SK-N-SH (cell line): ENCODE measurements around the gene COX4I1. TPM values are rescaled to one million over a fixed set of nuclear protein-coding genes. Genes with fewer than 3 reads are reported as not detected.
A peak's percentile ranks its signal among the peaks of the same experiment; 100 is the strongest.

Source experiments
- CTCF ChIA-PET: fragments of 300-600, 350-600 bp; formaldehyde crosslinking; extraction: SDS; loops from one replicate; lab custom pipeline; 2021; lab: Yijun Ruan, JAX
- POLR2A ChIA-PET: fragments of 350-600 bp; sonication (Branson Sonifier 250); formaldehyde crosslinking; extraction: SDS; loops from one replicate; lab custom pipeline; 2020; ENCODE audit warnings: antibody characterized with exemption, inconsistent platforms; lab: Yijun Ruan, JAX
- DNase-seq: peaks from one replicate; pipeline ENCODE4 v3.0.0; 2012
- H2AFZ ChIP-seq: fragments of 200-600 bp; sonication (generic); 2 replicates; pipeline ENCODE4 v1.8.1; 2016; ENCODE audit warnings: antibody characterized with exemption, mild to moderate bottlenecking, low read depth
- H3F3A ChIP-seq: fragments of 200-600 bp; sonication (generic); replicated peaks from 2 replicates; pipeline ENCODE3; 2016; ENCODE audit warnings: antibody characterized with exemption, mild to moderate bottlenecking; ENCODE audit not compliant: insufficient read depth
- H3K27ac ChIP-seq, 2 experiments: fragments of 200-500 bp in 1 of 2; fragments of 200-600 bp in 1 of 2; sonication (Bioruptor generic) in 1 of 2; sonication (generic), shearing (Covaris generic) in 1 of 2; 2 replicates each; pipeline versions ENCODE4 v1.5.1 to v1.6.1; 2014 to 2016; ENCODE audit warnings: low read depth in 2 of 2, inconsistent platforms in 1 of 2, low read length in 1 of 2, mild to moderate bottlenecking in 1 of 2, mixed read lengths in 1 of 2
- H3K27me3 ChIP-seq: fragments of 200-600 bp; sonication (generic), shearing (Covaris generic); 2 replicates; pipeline ENCODE4 v1.6.1; 2016; ENCODE audit warnings: mixed run types; ENCODE audit not compliant: insufficient read depth
- H3K36me3 ChIP-seq, 2 experiments: fragments of 200-500 bp in 1 of 2; fragments of 200-600 bp in 1 of 2; sonication (Bioruptor generic) in 1 of 2; sonication (generic) in 1 of 2; replicated peaks in 1 of 2; 2 replicates each; pipeline versions ENCODE3 to v1.5.1; 2014 to 2016; ENCODE audit warnings: low read length in 1 of 2, mild to moderate bottlenecking in 1 of 2; ENCODE audit not compliant: insufficient read depth in 2 of 2, control insufficient read depth in 1 of 2
- H3K4me1 ChIP-seq, 2 experiments: fragments of 200-500 bp in 1 of 2; fragments of 200-600 bp in 1 of 2; sonication (Bioruptor generic) in 1 of 2; sonication (generic), shearing (Covaris generic) in 1 of 2; 2 replicates each; pipeline versions ENCODE4 v1.5.1 to v1.6.1; 2014 to 2016; ENCODE audit warnings: low read depth in 1 of 2, low read length in 1 of 2, mixed run types in 1 of 2; ENCODE audit not compliant: insufficient read depth in 2 of 2, control insufficient read depth in 1 of 2
- H3K4me2 ChIP-seq: fragments of 200-600 bp; sonication (generic), shearing (Covaris generic); 2 replicates; pipeline ENCODE4 v1.6.1; 2017; ENCODE audit warnings: mixed run types
- H3K4me3 ChIP-seq, 2 experiments: fragments of 200-500 bp in 1 of 2; fragments of 200-600 bp in 1 of 2; sonication (Bioruptor generic) in 1 of 2; sonication (generic), shearing (Covaris generic) in 1 of 2; 2 replicates each; pipeline versions ENCODE4 v1.5.1 to v1.8.1; 2014 to 2016; ENCODE audit warnings: low read depth in 2 of 2, inconsistent platforms in 1 of 2, low read length in 1 of 2, mild to moderate bottlenecking in 1 of 2, mixed read lengths in 1 of 2, moderate library complexity in 1 of 2
- H3K79me2 ChIP-seq: fragments of 200-600 bp; sonication (generic); 2 replicates; pipeline ENCODE4 v1.8.1; 2017; ENCODE audit warnings: mild to moderate bottlenecking; ENCODE audit not compliant: insufficient read depth
- H3K9ac ChIP-seq: fragments of 200-600 bp; sonication (generic); 2 replicates; pipeline ENCODE4 v1.6.1; 2017; ENCODE audit warnings: mixed run types
- H3K9me2 ChIP-seq: fragments of 200-600 bp; sonication (generic); 2 replicates; pipeline ENCODE4 v1.6.1; 2017; ENCODE audit warnings: mixed run types
- H3K9me3 ChIP-seq: fragments of 200-600 bp; sonication (generic); 2 replicates; pipeline ENCODE4 v1.6.1; 2017; ENCODE audit warnings: mixed run types, mild to moderate bottlenecking, moderate library complexity
- H4K20me1 ChIP-seq: fragments of 200-600 bp; sonication (generic); 2 replicates; pipeline ENCODE4 v1.6.1; 2017; ENCODE audit warnings: mild to moderate bottlenecking, mixed run types; ENCODE audit not compliant: insufficient read depth
- CHD2 ChIP-seq: fragments of 150-350 bp; IDR thresholded peaks from 2 replicates; pipeline ENCODE4 v1.6.1; 2018; ENCODE audit warnings: low read length; ENCODE audit not compliant: partially characterized antibody
- EZH2phosphoT487 ChIP-seq: fragments of 200-600 bp; sonication (generic); IDR thresholded peaks from 2 replicates; pipeline ENCODE4 v1.6.1; 2017; ENCODE audit warnings: low read depth, mixed run types, mild to moderate bottlenecking, antibody characterized with exemption, moderate library complexity, borderline replicate concordance
- FOXM1 ChIP-seq: IDR thresholded peaks from 2 replicates; pipeline ENCODE4 v1.4.0; 2012; ENCODE audit warnings: low read depth, mild to moderate bottlenecking
- GABPA ChIP-seq: IDR thresholded peaks from 2 replicates; pipeline ENCODE4 v1.4.0; 2012; ENCODE audit warnings: low read depth, mild to moderate bottlenecking
- GATA2 ChIP-seq: sonication (generic); formaldehyde crosslinking; IDR thresholded peaks from 2 replicates; pipeline ENCODE4 v1.5.0; 2020; ENCODE audit warnings: mild to moderate bottlenecking, missing genetic modification reagents
- MXI1 ChIP-seq: IDR thresholded peaks from 2 replicates; pipeline ENCODE4 v1.6.1; 2012; ENCODE audit warnings: mild to moderate bottlenecking, low read depth, low read length, improper control_type of control experiment
- NRF1 ChIP-seq: IDR thresholded peaks from 2 replicates; pipeline ENCODE4 v1.6.1; 2012; ENCODE audit warnings: low read depth, mild to moderate bottlenecking, low read length
- POLR2AphosphoS5 ChIP-seq: IDR thresholded peaks from 2 replicates; pipeline ENCODE4 v1.6.1; 2012; ENCODE audit warnings: low read depth, low read length
- RAD21 ChIP-seq: IDR thresholded peaks from 2 replicates; pipeline ENCODE4 v1.6.1; 2012; ENCODE audit warnings: mild to moderate bottlenecking, low read length
- RCOR1 ChIP-seq: fragments of 150-350 bp; IDR thresholded peaks from 2 replicates; pipeline ENCODE4 v1.6.1; 2017; ENCODE audit warnings: antibody characterized with exemption, low read length
- RFX5 ChIP-seq: IDR thresholded peaks from 2 replicates; pipeline ENCODE4 v1.6.1; 2012; ENCODE audit warnings: mild to moderate bottlenecking, improper control_type of control experiment, low read length
- SIN3A ChIP-seq: IDR thresholded peaks from 2 replicates; pipeline ENCODE4 v1.6.1; 2012; ENCODE audit warnings: low read depth, mild to moderate bottlenecking, low read length, moderate library complexity, borderline replicate concordance
- SMC3 ChIP-seq: IDR thresholded peaks from 2 replicates; pipeline ENCODE4 v1.6.1; 2012; ENCODE audit warnings: low read depth, low read length, improper control_type of control experiment
- TCF12 ChIP-seq: IDR thresholded peaks from 2 replicates; pipeline ENCODE4 v1.4.0; 2012
- TEAD4 ChIP-seq: IDR thresholded peaks from 2 replicates; pipeline ENCODE4 v1.4.0; 2012; ENCODE audit warnings: mild to moderate bottlenecking, borderline replicate concordance; ENCODE audit not compliant: insufficient read depth
- USF1 ChIP-seq: IDR thresholded peaks from 2 replicates; pipeline ENCODE4 v1.4.0; 2012; ENCODE audit warnings: low read depth, borderline replicate concordance
- YY1 ChIP-seq: IDR thresholded peaks from 2 replicates; pipeline ENCODE4 v1.4.0; 2012; ENCODE audit warnings: low read depth, mild to moderate bottlenecking
- WGBS: methylation state at CpG from one replicate; pipeline ENCODE4 v1.1.6; 2017; ENCODE audit warnings: low lambda C conversion rate; 5-methylcytosine and 5-hydroxymethylcytosine counted together
- polyA plus RNA-seq, 3 experiments: library from polyadenylated mRNA; depleted of rRNA; stranded (reverse); fragments of >200 nt; gene quantifications; 2 replicates each; pipeline ENCODE4 v1.2.3, GENCODE V29; 2012
- TF ChIP-seq, protein P1 (sequence below): IDR thresholded peaks from 2 replicates; pipeline ENCODE4 v1.4.0; 2012; ENCODE audit warnings: low read depth
- TF ChIP-seq, protein P2 (sequence below): fragments of 150-350 bp; IDR thresholded peaks from 2 replicates; pipeline ENCODE4 v1.6.1; 2016; ENCODE audit warnings: mild to moderate bottlenecking, low read depth, low read length

Gene COX4I1
- polyA plus RNA-seq, 1 of the 3 experiments (the other 2 are of a cell fraction): 1,294 TPM

DNA sequence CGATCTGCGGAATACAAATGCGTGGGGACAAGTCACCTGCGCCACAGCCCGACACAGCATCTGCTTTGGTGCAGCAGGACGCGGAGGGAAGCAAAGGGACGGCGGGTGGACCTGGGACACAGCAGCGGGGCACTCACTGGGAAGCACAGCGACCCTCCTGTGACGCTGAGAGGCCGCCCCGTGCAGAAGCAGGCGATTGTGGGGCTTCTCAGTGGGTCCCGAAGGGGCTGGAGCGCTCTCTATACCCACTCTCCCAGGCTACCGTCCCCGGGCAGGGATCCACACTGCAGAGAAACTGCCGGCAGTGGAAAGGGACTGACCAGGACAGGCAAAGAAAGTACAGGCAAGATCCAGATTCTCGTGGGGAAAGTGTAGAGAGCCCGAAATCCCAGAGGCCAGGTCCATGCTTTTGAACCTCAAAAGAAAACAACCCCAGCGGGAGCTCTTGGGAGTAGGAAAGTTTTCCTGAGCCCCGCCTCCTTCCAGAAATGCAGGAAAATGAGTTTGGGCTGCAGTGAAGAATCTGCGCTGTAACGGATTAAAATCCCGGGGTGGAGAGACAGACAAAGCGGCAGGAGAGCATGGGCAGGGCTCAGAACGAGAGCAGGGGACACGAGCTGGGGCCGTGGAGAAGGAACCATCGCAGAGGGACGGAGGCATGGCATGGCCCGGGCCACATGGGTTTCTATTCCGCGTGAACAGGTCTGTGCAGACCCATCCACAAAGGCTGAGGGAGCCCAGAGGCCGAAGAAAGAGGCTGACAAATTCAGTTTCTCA lies 12.7 kb downstream of the COX4I1 start:
- Histone ChIP-seq H3K79me2 (no peaks in the 10 kb centered on the region), H3K4me1 (no peaks in the 10 kb centered on the region), H3K4me2 (peak overlapping the region; percentile 67; the same call in 1 of the 2 replicates), H3F3A (no peaks in the 10 kb centered on the region), H3K27ac (no peak overlapping the region), H4K20me1 (no peaks in the 10 kb centered on the region), H3K27me3 (peaks cover 50% of the 10 kb centered on the region), H3K9me3 (no peaks in the 10 kb centered on the region), H3K36me3 (no peaks in the 10 kb centered on the region), H3K4me3 (peak overlapping the region; percentile 11 to 19; a peak in 3 of 4 replicates), H3K9me2 (no peaks in the 10 kb centered on the region), H2AFZ (peak overlapping the region; percentile 52; the same call in 1 of the 2 replicates), H3K9ac (no peak overlapping the region)
- ChIA-PET POLR2A (interaction anchor here (0.7 kb wide), 1 partner anchor 113 kb away, joined by 3 read pairs; no protein-coding TSS in a partner anchor), CTCF (interaction anchor here (0.7 to 3.7 kb wide), 4 partner anchors 9 to 204 kb away, joined by 3 to 32 read pairs (median 4); no protein-coding TSS in a partner anchor)
- DNase-seq: no peak
- 14% methylated on average over 32 of the region's 37 CpGs for WGBS
- no peak for TF ChIP-seq SMC3
- TF ChIP-seq FOXM1: no peak
- TF ChIP-seq SIN3A: no peak
- TF ChIP-seq, protein P1, sequence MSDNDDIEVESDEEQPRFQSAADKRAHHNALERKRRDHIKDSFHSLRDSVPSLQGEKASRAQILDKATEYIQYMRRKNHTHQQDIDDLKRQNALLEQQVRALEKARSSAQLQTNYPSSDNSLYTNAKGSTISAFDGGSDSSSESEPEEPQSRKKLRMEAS: no peak
- no peak for TF ChIP-seq NRF1
- no peak for TF ChIP-seq TCF12
- TF ChIP-seq RCOR1: no peak

GRCh38 chr16:85812811-85813700 lies 13.6 kb downstream of the COX4I1 start:
- WGBS: 49% methylated on average over 16 of the region's 20 CpGs
- Histone ChIP-seq H3K4me3 (no peak overlapping the region), H3F3A (no peaks in the 10 kb centered on the region), H3K9me3 (no peaks in the 10 kb centered on the region), H3K4me2 (peak overlapping the region; percentile 67; the same call in 1 of the 2 replicates), H2AFZ (no peak overlapping the region), H3K9me2 (no peaks in the 10 kb centered on the region), H4K20me1 (no peaks in the 10 kb centered on the region), H3K9ac (no peak overlapping the region), H3K79me2 (no peaks in the 10 kb centered on the region), H3K36me3 (no peaks in the 10 kb centered on the region), H3K27ac (no peak overlapping the region), H3K27me3 (peaks cover 59% of the 10 kb centered on the region), H3K4me1 (no peaks in the 10 kb centered on the region)
- no peak for DNase-seq
- TF ChIP-seq, protein P1: no peak
- TF ChIP-seq NRF1 (no peak), SMC3 (no peak), EZH2phosphoT487 (no peak), YY1 (no peak), TEAD4 (no peak), USF1 (no peak), GABPA (no peak), RFX5 (no peak), POLR2AphosphoS5 (no peak), TCF12 (no peak), RAD21 (no peak), GATA2 (CRISPR knock-in tag) (no peak), MXI1 (no peak), CHD2 (no peak)
- TF ChIP-seq, protein P2, sequence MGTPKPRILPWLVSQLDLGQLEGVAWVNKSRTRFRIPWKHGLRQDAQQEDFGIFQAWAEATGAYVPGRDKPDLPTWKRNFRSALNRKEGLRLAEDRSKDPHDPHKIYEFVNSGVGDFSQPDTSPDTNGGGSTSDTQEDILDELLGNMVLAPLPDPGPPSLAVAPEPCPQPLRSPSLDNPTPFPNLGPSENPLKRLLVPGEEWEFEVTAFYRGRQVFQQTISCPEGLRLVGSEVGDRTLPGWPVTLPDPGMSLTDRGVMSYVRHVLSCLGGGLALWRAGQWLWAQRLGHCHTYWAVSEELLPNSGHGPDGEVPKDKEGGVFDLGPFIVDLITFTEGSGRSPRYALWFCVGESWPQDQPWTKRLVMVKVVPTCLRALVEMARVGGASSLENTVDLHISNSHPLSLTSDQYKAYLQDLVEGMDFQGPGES: no peak
- CTCF ChIA-PET: interaction anchor here (0.7 to 3.7 kb wide), 4 partner anchors 8 to 203 kb away, joined by 3 to 32 read pairs (median 4); no protein-coding TSS in a partner anchor
- POLR2A ChIA-PET: no interaction called here
